Activated B cell treated with CpG ODN at 0.5 μM for 24 hours (primary cell): ENCODE results near the gene KRTAP10-12. TPM values are rescaled to one million over a fixed set of nuclear protein-coding genes. Genes with fewer than 3 reads are reported as not detected.

ENCODE experiments used
- ATAC-seq: fragments of 200-7000 bp; cut with Tn5 transposase; one replicate; pipeline ENCODE4 v1.10.0; 2021; ENCODE audit warnings: low read depth, mild to moderate bottlenecking, moderate library complexity
- CTCF ChIA-PET: fragments of 350-600 bp; sonication (Branson Sonifier 250); formaldehyde crosslinking; loops from one replicate; lab custom pipeline; 2021; ENCODE audit warnings: antibody characterized with exemption; lab: Charles Lee
- POLR2A ChIA-PET: fragments of 350-600 bp; sonication (Branson Sonifier 250); formaldehyde crosslinking; loops from one replicate; lab custom pipeline; 2021; ENCODE audit warnings: antibody characterized with exemption; lab: Charles Lee
- DNase-seq: peaks from one replicate; pipeline ENCODE4 v3.0.0; 2022
- H3K27ac Mint-ChIP-seq: one replicate; pipeline ENCODE4 v1.8.0; 2020; ENCODE audit warnings: mixed read lengths
- H3K27me3 Mint-ChIP-seq: one replicate; pipeline ENCODE4 v1.8.0; 2021; ENCODE audit warnings: mixed read lengths
- H3K36me3 Mint-ChIP-seq: one replicate; pipeline ENCODE4 v1.8.0; 2021; ENCODE audit warnings: low read depth, mixed read lengths
- H3K4me1 Mint-ChIP-seq: one replicate; pipeline ENCODE4 v1.8.0; 2021; ENCODE audit warnings: mixed read lengths
- H3K4me3 Mint-ChIP-seq: one replicate; pipeline ENCODE4 v1.8.0; 2020; ENCODE audit warnings: mild to moderate bottlenecking, mixed read lengths
- H3K9me3 Mint-ChIP-seq: one replicate; pipeline ENCODE4 v1.8.0; 2020; ENCODE audit warnings: mixed read lengths
- CTCF ChIP-seq: fragments of 200-600 bp; IDR thresholded peaks from one replicate; pipeline ENCODE4 v1.8.0; 2022; ENCODE audit warnings: antibody characterized with exemption, mild to moderate bottlenecking
- intact Hi-C: fragments of 100-400 bp; cut with micrococcal nuclease; formaldehyde crosslinking; loops from one replicate; pipeline ENCODE4 v1.15.1; 2024
- total RNA-seq: library from RNA; stranded (reverse); gene quantifications from 2 replicates; pipeline ENCODE4 v1.2.3, GENCODE V29; 2022

KRTAP10-12 gene
- total RNA-seq, 1 donor from 2014 or later, result not detected

DNA sequence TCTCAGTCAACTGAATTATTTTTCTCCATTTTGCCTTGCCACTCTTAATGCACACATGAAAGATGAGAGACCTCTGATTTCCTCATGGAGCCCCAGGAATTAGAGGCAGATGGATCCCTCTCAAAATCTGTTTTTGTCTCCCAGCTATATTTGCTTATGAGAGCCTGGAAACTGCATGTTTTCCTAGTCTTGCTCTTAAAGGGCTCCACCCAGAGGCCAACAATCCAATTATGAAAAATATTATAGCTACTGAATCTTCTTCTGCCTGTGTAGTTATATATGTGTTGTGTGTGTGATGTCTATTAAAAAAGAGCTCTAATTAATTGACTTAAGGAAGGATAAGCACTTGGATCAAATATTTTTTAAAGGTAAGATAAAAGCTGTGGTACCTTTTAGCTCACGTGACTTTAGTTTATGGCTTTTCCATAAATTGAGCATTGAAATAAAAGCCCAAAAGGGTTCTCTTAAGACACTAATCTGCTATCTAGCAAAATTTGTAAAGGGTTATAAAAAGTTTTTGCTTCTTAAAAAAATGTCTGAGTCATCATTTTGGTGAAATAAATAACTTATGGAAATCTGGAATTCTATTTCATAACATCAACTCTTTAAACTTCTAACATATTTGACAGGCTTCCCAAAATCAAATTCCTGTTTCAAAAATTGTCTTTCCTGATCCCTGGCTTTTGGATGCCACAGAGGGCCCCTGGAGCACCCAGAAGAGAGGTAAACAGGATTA lies 45.6 kb downstream of the KRTAP10-12 start:
- intact Hi-C loops, result no loop called here
- Mint-ChIP-seq H3K4me1 (no peaks in the 10 kb centered on the region), H3K27ac (no peak overlapping the region), H3K27me3 (no peaks in the 10 kb centered on the region), H3K4me3 (no peak overlapping the region), H3K36me3 (no peaks in the 10 kb centered on the region), H3K9me3 (peaks cover 3% of the 10 kb centered on the region)
- ChIA-PET POLR2A (no interaction called here), CTCF (no interaction called here)
- TF ChIP-seq CTCF, result no peak
- no peak for DNase-seq
- no peak for ATAC-seq

Other genes starting within 250 kb of the KRTAP10-12 start
- gene LRRC3, start 241.7 kb upstream of the KRTAP10-12 start, total RNA-seq, result 0.91 and 1.00 TPM in 2 replicates
- gene KRTAP10-1, start 157.0 kb upstream of the KRTAP10-12 start, total RNA-seq, result not detected in 2 replicates
- not detected in 2 replicates for gene KRTAP10-2, start 145.7 kb upstream of the KRTAP10-12 start, total RNA-seq
- not detected in 2 replicates for gene KRTAP10-3, start 138.4 kb upstream of the KRTAP10-12 start, total RNA-seq
- not detected in 2 replicates for gene KRTAP10-4, start 123.4 kb upstream of the KRTAP10-12 start, total RNA-seq
- gene KRTAP10-5, start 116.6 kb upstream of the KRTAP10-12 start, total RNA-seq, result not detected in 2 replicates
- not detected in 2 replicates for gene KRTAP10-6, start 104.7 kb upstream of the KRTAP10-12 start, total RNA-seq
- gene KRTAP10-7, start 96.6 kb upstream of the KRTAP10-12 start, total RNA-seq, result not detected in 2 replicates
- not detected in 2 replicates for gene KRTAP10-8, start 85.1 kb upstream of the KRTAP10-12 start, total RNA-seq
- gene KRTAP10-9, start 70.1 kb upstream of the KRTAP10-12 start, total RNA-seq, result not detected in 2 replicates
- not detected in 2 replicates for gene KRTAP10-10, start 59.8 kb upstream of the KRTAP10-12 start, total RNA-seq
- gene KRTAP10-11, start 50.8 kb upstream of the KRTAP10-12 start, total RNA-seq, result not detected in 2 replicates
- gene KRTAP12-4, start 42.5 kb upstream of the KRTAP10-12 start, total RNA-seq, result not detected in 2 replicates
- not detected in 2 replicates for gene KRTAP12-3, start 39.2 kb upstream of the KRTAP10-12 start, total RNA-seq
- not detected in 2 replicates for gene KRTAP12-2, start 30.2 kb upstream of the KRTAP10-12 start, total RNA-seq
- not detected in 2 replicates for gene KRTAP12-1, start 15.0 kb upstream of the KRTAP10-12 start, total RNA-seq
- gene TSPEAR, start 14.4 kb downstream of the KRTAP10-12 start, total RNA-seq, result not detected in 2 replicates
- gene UBE2G2, start 104.6 kb downstream of the KRTAP10-12 start, total RNA-seq, result 102 and 108 TPM in 2 replicates
- gene SUMO3, start 120.9 kb downstream of the KRTAP10-12 start, total RNA-seq, result 63.2 and 66.0 TPM in 2 replicates
- 35.3 and 36.6 TPM in 2 replicates for gene PTTG1IP, start 176.5 kb downstream of the KRTAP10-12 start, total RNA-seq
- gene ITGB2, start 223.7 kb downstream of the KRTAP10-12 start, total RNA-seq, result 124 and 131 TPM in 2 replicates
- gene SLX9, start 242.9 kb downstream of the KRTAP10-12 start, total RNA-seq, result 26.0 and 34.7 TPM in 2 replicates